Measurements from ENCODE around the gene JMJD1C. TPM values are rescaled to one million over a fixed set of nuclear protein-coding genes. Genes with fewer than 3 reads are reported as not detected.

JMJD1C gene
- total and polyA plus RNA-seq, 10 of the 15 experiments (the other 5 are each of a cell fraction or from before 2014, with no cell fraction given) = 31.2 to 83.3 (median 49.5) TPM

GRCh38 chr10:63375859-63376258 is 89.9 kb downstream of the JMJD1C start (continued):
- no peak for TF ChIP-seq TARDBP (IDR thresholded peaks at IDR 0.05; ENCODE audit: borderline replicate concordance)
- TF ChIP-seq NKRF (conservative IDR thresholded peaks at IDR 0.05) = no peak
- no peak for TF ChIP-seq MEF2A (IDR thresholded peaks at IDR 0.05; ENCODE audit: insufficient read depth, low read depth, low read length)
- no peak for TF ChIP-seq NR2C1 (IDR thresholded peaks at IDR 0.05)
- TF ChIP-seq, protein P1, sequence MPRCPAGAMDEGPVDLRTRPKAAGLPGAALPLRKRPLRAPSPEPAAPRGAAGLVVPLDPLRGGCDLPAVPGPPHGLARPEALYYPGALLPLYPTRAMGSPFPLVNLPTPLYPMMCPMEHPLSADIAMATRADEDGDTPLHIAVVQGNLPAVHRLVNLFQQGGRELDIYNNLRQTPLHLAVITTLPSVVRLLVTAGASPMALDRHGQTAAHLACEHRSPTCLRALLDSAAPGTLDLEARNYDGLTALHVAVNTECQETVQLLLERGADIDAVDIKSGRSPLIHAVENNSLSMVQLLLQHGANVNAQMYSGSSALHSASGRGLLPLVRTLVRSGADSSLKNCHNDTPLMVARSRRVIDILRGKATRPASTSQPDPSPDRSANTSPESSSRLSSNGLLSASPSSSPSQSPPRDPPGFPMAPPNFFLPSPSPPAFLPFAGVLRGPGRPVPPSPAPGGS (IDR thresholded peaks at IDR 0.05; ENCODE audit: borderline replicate concordance, insufficient read depth, low read depth, low read length, poor library complexity, severe bottlenecking) = no peak

GRCh38 chr10:63375458-63375857 is 90.3 kb downstream of the JMJD1C start:
- H2AFZ ChIP-seq (ENCODE audit: control insufficient read depth, low read depth, low read length) = no peak overlapping the region
- H3K4me2 ChIP-seq (ENCODE audit: control insufficient read depth, insufficient read depth) = no peak overlapping the region
- FAIRE-seq (no peak), DNase-seq (ENCODE audit: low read depth, low spot score) (no peak), ATAC-seq (no peak)
- SMC1A ChIA-PET (ENCODE audit: uncharacterized antibody, unreplicated experiment) = interaction anchor here (0.9 to 2.8 kb wide), 11 partner anchors 9 to 444 kb away, joined by 3 to 11 read pairs (median 3); no protein-coding TSS in a partner anchor
- TF ChIP-seq ZNF207 (IDR thresholded peaks at IDR 0.05; ENCODE audit: borderline replicate concordance) (no peak), ETV6 (conservative IDR thresholded peaks at IDR 0.05 in 1 of 2, IDR thresholded peaks at IDR 0.05 in 1 of 2; ENCODE audit: borderline replicate concordance in 1 of 2, low read depth in 1 of 2) (no peak), ZNF24 (IDR thresholded peaks at IDR 0.05) (no peak), ELK1 (IDR thresholded peaks at IDR 0.05; ENCODE audit: low read depth, low read length) (no peak), IRF4 (IDR thresholded peaks at IDR 0.05; ENCODE audit: low read depth, low read length) (no peak)
- TF ChIP-seq, protein P2, sequence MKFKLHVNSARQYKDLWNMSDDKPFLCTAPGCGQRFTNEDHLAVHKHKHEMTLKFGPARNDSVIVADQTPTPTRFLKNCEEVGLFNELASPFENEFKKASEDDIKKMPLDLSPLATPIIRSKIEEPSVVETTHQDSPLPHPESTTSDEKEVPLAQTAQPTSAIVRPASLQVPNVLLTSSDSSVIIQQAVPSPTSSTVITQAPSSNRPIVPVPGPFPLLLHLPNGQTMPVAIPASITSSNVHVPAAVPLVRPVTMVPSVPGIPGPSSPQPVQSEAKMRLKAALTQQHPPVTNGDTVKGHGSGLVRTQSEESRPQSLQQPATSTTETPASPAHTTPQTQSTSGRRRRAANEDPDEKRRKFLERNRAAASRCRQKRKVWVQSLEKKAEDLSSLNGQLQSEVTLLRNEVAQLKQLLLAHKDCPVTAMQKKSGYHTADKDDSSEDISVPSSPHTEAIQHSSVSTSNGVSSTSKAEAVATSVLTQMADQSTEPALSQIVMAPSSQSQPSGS (IDR thresholded peaks at IDR 0.05; ENCODE audit: low read length) = no peak
- POLR2A ChIA-PET = interaction anchor here (0.6 to 1.5 kb wide), 5 partner anchors 15 to 229 kb away, joined by 3 to 7 read pairs (median 3); no protein-coding TSS in a partner anchor
- RAD21 ChIA-PET (ENCODE audit: unreplicated experiment) = interaction anchor here (0.8 to 3.0 kb wide), 4 partner anchors 13 to 108 kb away, joined by 3 to 7 read pairs (median 3); no protein-coding TSS in a partner anchor
- no TSS peak for BruUV-seq (replicated peaks)
- intact Hi-C loops (cut with micrococcal nuclease; ENCODE audit: unreplicated experiment) = loop anchor here (5.0 kb wide), 2 partner anchors 108 to 163 kb away; no protein-coding TSS in a partner anchor
- WGBS (ENCODE audit: insufficient coverage, insufficient replicate concordance, low lambda C conversion rate, missing lambda C conversion rate) = 88% methylated on average over 5 of the region's 5 CpGs
- H3K4me3 ChIP-seq = no peak overlapping the region
- no peaks in the 10 kb centered on the region for H4K20me1 ChIP-seq (ENCODE audit: control insufficient read depth, insufficient read depth)
- no peak overlapping the region for H3K27ac ChIP-seq (ENCODE audit: control insufficient read depth, insufficient read depth)
- H3K27me3 ChIP-seq (replicated peaks in 1 of 2; ENCODE audit: control insufficient read depth in 2 of 2, insufficient read depth in 2 of 2, low read length in 1 of 2) = no peaks in the 10 kb centered on the region
- in situ Hi-C loops (cut with MboI) = no loop called here
- H3K36me3 ChIP-seq (ENCODE audit: control insufficient read depth in 2 of 2, insufficient read depth in 2 of 2, low read length in 1 of 2) = no peaks in the 10 kb centered on the region; a peak in 1 of 4 replicates
- peaks cover 7% of the 10 kb centered on the region for H3K79me2 ChIP-seq (ENCODE audit: control insufficient read depth, insufficient read depth, low read length)
- CTCF ChIA-PET = interaction anchor here (0.7 to 1.4 kb wide), 4 partner anchors 9 to 345 kb away, joined by 3 to 4 read pairs (median 3); no protein-coding TSS in a partner anchor
- peaks cover 7% of the 10 kb centered on the region for H3K4me1 ChIP-seq (ENCODE audit: control insufficient read depth, insufficient read depth, low read length)
- H3K9ac ChIP-seq (ENCODE audit: control insufficient read depth, insufficient read depth, low read length) = no peak overlapping the region
- H3K9me3 ChIP-seq (replicated peaks; ENCODE audit: control insufficient read depth, insufficient read depth, low read length) = no peaks in the 10 kb centered on the region; the same call in 2 of the 3 replicates

All from GM12878 (cell line).